SH-SY5Y (cell line): Measurements from ENCODE around the gene PON3.

Experiments
- GATA2 ChIP-seq: IDR thresholded peaks from 2 replicates; pipeline ENCODE4 v1.6.1; 2011; ENCODE audit warnings: mild to moderate bottlenecking, low read depth, low read length
- GATA3 ChIP-seq: IDR thresholded peaks from 2 replicates; pipeline ENCODE4 v1.6.1; 2011; ENCODE audit warnings: low read depth, mild to moderate bottlenecking, low read length, moderate library complexity

- TF ChIP-seq GATA3 (no peak), GATA2 (no peak)
Observed at GRCh38 chr7:95440394-95441038, 44.3 kb upstream of the PON3 start.
